B cell (primary cell): ENCODE data around the gene IL34. TPM values are rescaled to one million over a fixed set of nuclear protein-coding genes. Genes with fewer than 3 reads are reported as not detected.

Source experiments
- ATAC-seq: fragments of 200-7000 bp; cut with Tn5 transposase; one replicate; pipeline ENCODE4 v1.10.0; 2021; ENCODE audit warnings: low read depth, mild to moderate bottlenecking, moderate number of reproducible peaks, moderate library complexity
- CTCF ChIA-PET: fragments of 350-600 bp; sonication (Branson Sonifier 250); formaldehyde crosslinking; loops from one replicate; lab custom pipeline; 2021; ENCODE audit warnings: antibody characterized with exemption, inconsistent platforms; lab: Charles Lee
- POLR2A ChIA-PET: fragments of 350-600 bp; sonication (Branson Sonifier 250); formaldehyde crosslinking; loops from one replicate; lab custom pipeline; 2021; ENCODE audit warnings: antibody characterized with exemption; lab: Charles Lee
- DNase-seq: peaks from one replicate; pipeline ENCODE4 v3.0.0; 2013
- H2AFZ ChIP-seq: 2 replicates; pipeline ENCODE4 v1.6.1; 2012; ENCODE audit warnings: mild to moderate bottlenecking, low read depth, low read length; ENCODE audit not compliant: insufficient read depth, poor library complexity, severe bottlenecking
- H3K27ac ChIP-seq, 2 donors: 1 replicate in 1 of 2; 2 replicates in 1 of 2; pipeline ENCODE4 v1.5.1; 2012 to 2013; ENCODE audit warnings: low read length in 2 of 2, mild to moderate bottlenecking in 2 of 2, moderate library complexity in 1 of 2
- H3K27me3 ChIP-seq, 4 experiments: fragments of 200-600 bp in 1 of 4; sonication (generic) in 1 of 4; replicated peaks in 1 of 4; 1 replicate in 2 of 4; 2 replicates in 2 of 4; pipeline versions ENCODE4 v1.6.1 to v1.7.0; 2013 to 2016; ENCODE audit warnings: low read length in 3 of 4, mild to moderate bottlenecking in 2 of 4, mixed read lengths in 1 of 4, moderate library complexity in 1 of 4; ENCODE audit not compliant: insufficient read depth in 4 of 4, control insufficient read depth in 3 of 4; ENCODE audit errors: control extremely low read depth in 1 of 4
- H3K36me3 ChIP-seq, 2 experiments: replicated peaks in 1 of 2; 1 replicate in 1 of 2; 2 replicates in 1 of 2; pipeline versions ENCODE4 v1.6.1 to v1.7.1; 2013; ENCODE audit warnings: low read length in 1 of 2; ENCODE audit not compliant: insufficient read depth in 2 of 2, control insufficient read depth in 1 of 2; ENCODE audit errors: control extremely low read depth in 1 of 2, extremely low read depth in 1 of 2
- H3K4me1 ChIP-seq, 2 donors: fragments of 200-600 bp in 1 of 2; sonication (generic) in 1 of 2; 1 replicate in 1 of 2; 2 replicates in 1 of 2; pipeline versions ENCODE4 v1.5.1 to v1.6.1; 2013 to 2017; ENCODE audit warnings: low read length in 2 of 2; ENCODE audit not compliant: control insufficient read depth in 2 of 2, insufficient read depth in 2 of 2
- H3K4me2 ChIP-seq: replicated peaks from 2 replicates; pipeline ENCODE3; 2012; ENCODE audit warnings: mild to moderate bottlenecking, low read depth, low read length; ENCODE audit not compliant: poor library complexity, severe bottlenecking
- H3K4me3 ChIP-seq, 5 experiments: fragments of 200-600 bp in 1 of 5; sonication (generic) in 1 of 5; 1 replicate in 3 of 5; 2 replicates in 2 of 5; pipeline versions ENCODE4 v1.5.1 to v1.7.0; 2011 to 2016; ENCODE audit warnings: low read length in 4 of 5, mild to moderate bottlenecking in 4 of 5, low read depth in 2 of 5, control low read depth in 1 of 5, moderate library complexity in 1 of 5; ENCODE audit not compliant: insufficient read depth in 1 of 5; ENCODE audit errors: control extremely low read depth in 1 of 5, extremely low read depth in 1 of 5
- H3K79me2 ChIP-seq: fragments of 200-600 bp; sonication (generic); one replicate; pipeline ENCODE4 v1.6.0; 2016; ENCODE audit warnings: low read length; ENCODE audit not compliant: control insufficient read depth, insufficient read depth
- H3K9ac ChIP-seq: fragments of 200-600 bp; sonication (generic); 2 replicates; pipeline ENCODE4 v1.6.1; 2017; ENCODE audit warnings: mild to moderate bottlenecking, low read length, moderate library complexity
- H3K9me3 ChIP-seq, 3 donors: one replicate each; pipeline versions ENCODE4 v1.6.1 to v1.7.1; 2013; ENCODE audit warnings: low read length in 2 of 3; ENCODE audit not compliant: control insufficient read depth in 2 of 3, insufficient read depth in 1 of 3; ENCODE audit errors: control extremely low read depth in 1 of 3
- H4K20me1 ChIP-seq: 2 replicates; pipeline ENCODE4 v1.6.0; 2012; ENCODE audit warnings: mild to moderate bottlenecking, low read length; ENCODE audit not compliant: insufficient read depth, control insufficient read depth, poor library complexity, severe bottlenecking
- H3K27ac Mint-ChIP-seq: one replicate; pipeline ENCODE4 v1.8.0; 2021; ENCODE audit warnings: mixed read lengths
- H3K27me3 Mint-ChIP-seq: one replicate; pipeline ENCODE4 v1.8.0; 2021; ENCODE audit warnings: mixed read lengths
- H3K4me1 Mint-ChIP-seq: one replicate; pipeline ENCODE4 v1.8.0; 2021; ENCODE audit warnings: mixed read lengths
- H3K4me3 Mint-ChIP-seq: one replicate; pipeline ENCODE4 v1.8.0; 2021; ENCODE audit warnings: mixed read lengths
- H3K9me3 Mint-ChIP-seq: one replicate; pipeline ENCODE4 v1.8.0; 2022; ENCODE audit warnings: mixed read lengths; ENCODE audit not compliant: insufficient read depth
- EZH2 ChIP-seq: IDR thresholded peaks from 2 replicates; pipeline ENCODE4 v1.6.1; 2012; ENCODE audit warnings: borderline replicate concordance, low read depth, mild to moderate bottlenecking, moderate library complexity, low read length; ENCODE audit not compliant: insufficient read depth, poor library complexity, severe bottlenecking
- WGBS: methylation state at CpG from one replicate; pipeline ENCODE4 v1.1.5; 2013; ENCODE audit warnings: missing lambda C conversion rate; ENCODE audit not compliant: insufficient coverage; 5-methylcytosine and 5-hydroxymethylcytosine counted together
- intact Hi-C: fragments of 100-400 bp; cut with micrococcal nuclease; formaldehyde crosslinking; loops from one replicate; pipeline ENCODE4 v1.10.0; 2022
- polyA plus RNA-seq: library from polyadenylated mRNA; depleted of rRNA; stranded (reverse); fragments of >200 nt; gene quantifications from 2 replicates; pipeline ENCODE4 v1.2.3, GENCODE V29; 2012
- total RNA-seq, 2 donors: library from RNA; stranded (reverse); fragments of 120-200 nt in 1 of 2; gene quantifications; 1 replicate in 1 of 2; 2 replicates in 1 of 2; pipeline versions ENCODE4 v1.2.3 to v1.2.4, GENCODE V29; 2013 to 2022
- TF ChIP-seq, protein P1 (sequence below): fragments of 200-600 bp; IDR thresholded peaks from one replicate; pipeline ENCODE4 v1.8.0; 2022; ENCODE audit warnings: antibody characterized with exemption, mild to moderate bottlenecking

Gene IL34
- total and polyA plus RNA-seq, 2 donors (not counting 1 experiment from before 2014, with no cell fraction given), result 0.09 TPM; not detected in 1

GRCh38 chr16:70651524-70651923 is 5.2 kb downstream of the IL34 start:
- no peaks in the 10 kb centered on the region for H3K27me3 ChIP-seq
- 70% methylated on average over 2 of the region's 3 CpGs for WGBS
- H3K27ac ChIP-seq, result no peak overlapping the region
- POLR2A ChIA-PET, result interaction anchor here (0.6 kb wide), 1 partner anchor 791 kb away, joined by 3 read pairs; no protein-coding TSS in a partner anchor
- no peaks in the 10 kb centered on the region for H3K79me2 ChIP-seq
- intact Hi-C loops, result loop anchor here (10.0 kb wide), 1 partner anchor 487 kb away; no protein-coding TSS in a partner anchor
- H3K4me1 ChIP-seq, result peaks cover 2 to 5% of the 10 kb centered on the region in 2 donors
- Mint-ChIP-seq H3K27me3 (peaks cover 7% of the 10 kb centered on the region), H3K4me3 (no peak overlapping the region), H3K4me1 (peaks cover 4% of the 10 kb centered on the region), H3K9me3 (no peaks in the 10 kb centered on the region), H3K27ac (no peak overlapping the region)
- H3K9me3 ChIP-seq, result no peaks in the 10 kb centered on the region
- no peak overlapping the region for H2AFZ ChIP-seq
- H3K4me3 ChIP-seq, result no peak overlapping the region
- H3K4me2 ChIP-seq, result no peak overlapping the region
- TF ChIP-seq EZH2, result no peak
- TF ChIP-seq, protein P1, sequence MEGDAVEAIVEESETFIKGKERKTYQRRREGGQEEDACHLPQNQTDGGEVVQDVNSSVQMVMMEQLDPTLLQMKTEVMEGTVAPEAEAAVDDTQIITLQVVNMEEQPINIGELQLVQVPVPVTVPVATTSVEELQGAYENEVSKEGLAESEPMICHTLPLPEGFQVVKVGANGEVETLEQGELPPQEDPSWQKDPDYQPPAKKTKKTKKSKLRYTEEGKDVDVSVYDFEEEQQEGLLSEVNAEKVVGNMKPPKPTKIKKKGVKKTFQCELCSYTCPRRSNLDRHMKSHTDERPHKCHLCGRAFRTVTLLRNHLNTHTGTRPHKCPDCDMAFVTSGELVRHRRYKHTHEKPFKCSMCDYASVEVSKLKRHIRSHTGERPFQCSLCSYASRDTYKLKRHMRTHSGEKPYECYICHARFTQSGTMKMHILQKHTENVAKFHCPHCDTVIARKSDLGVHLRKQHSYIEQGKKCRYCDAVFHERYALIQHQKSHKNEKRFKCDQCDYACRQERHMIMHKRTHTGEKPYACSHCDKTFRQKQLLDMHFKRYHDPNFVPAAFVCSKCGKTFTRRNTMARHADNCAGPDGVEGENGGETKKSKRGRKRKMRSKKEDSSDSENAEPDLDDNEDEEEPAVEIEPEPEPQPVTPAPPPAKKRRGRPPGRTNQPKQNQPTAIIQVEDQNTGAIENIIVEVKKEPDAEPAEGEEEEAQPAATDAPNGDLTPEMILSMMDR, result no peak
- DNase-seq (no peak), ATAC-seq (no peak)
- no peaks in the 10 kb centered on the region for H3K36me3 ChIP-seq
- H4K20me1 ChIP-seq, result no peaks in the 10 kb centered on the region
- no peak overlapping the region for H3K9ac ChIP-seq
- CTCF ChIA-PET, result no interaction called here

- POLR2A ChIA-PET, result interaction anchor here (0.6 kb wide), 1 partner anchor 791 kb away, joined by 3 read pairs; no protein-coding TSS in a partner anchor
- CTCF ChIA-PET, result interaction anchor here (3.5 kb wide), 1 partner anchor 283 kb away, joined by 10 read pairs; no protein-coding TSS in a partner anchor
- H3K4me3 Mint-ChIP-seq, result no peak overlapping the region
Measured at GRCh38 chr16:70652322-70652721, 6.0 kb downstream of the IL34 start.

More at GRCh38 chr16:70652322-70652721, 6.0 kb downstream of the IL34 start:
- no peak for TF ChIP-seq EZH2
- TF ChIP-seq, protein P1, result no peak
- Histone ChIP-seq H3K27ac (no peak overlapping the region), H2AFZ (no peak overlapping the region), H3K79me2 (no peaks in the 10 kb centered on the region), H3K36me3 (no peaks in the 10 kb centered on the region), H3K9ac (no peak overlapping the region), H3K4me1 (peaks cover 2 to 5% of the 10 kb centered on the region in 2 donors), H3K4me2 (no peak overlapping the region), H4K20me1 (no peaks in the 10 kb centered on the region), H3K27me3 (no peaks in the 10 kb centered on the region), H3K4me3 (no peak overlapping the region), H3K9me3 (no peaks in the 10 kb centered on the region)
- no peak overlapping the region for H3K27ac Mint-ChIP-seq
- peaks cover 7% of the 10 kb centered on the region for H3K27me3 Mint-ChIP-seq
- WGBS, result no CpG with 5 or more reads among the region's 2 CpGs
- intact Hi-C loops, result loop anchor here (10.0 kb wide), 1 partner anchor 488 kb away; no protein-coding TSS in a partner anchor
- H3K9me3 Mint-ChIP-seq, result no peaks in the 10 kb centered on the region
- H3K4me1 Mint-ChIP-seq, result peaks cover 4% of the 10 kb centered on the region
- DNase-seq (no peak), ATAC-seq (no peak)
